Activated CD8-positive, alpha-beta memory T cell treated with anti-CD3 and anti-CD28 coated beads, Interleukin-2, amount 50 U/mL, for 24 hours (primary cell): Measurements from ENCODE around the gene TGM3.

Experiments used
- DNase-seq: peaks from one replicate; pipeline ENCODE4 v3.0.0-alpha.2; 2020; ENCODE audit errors: extremely low read depth

TGM3 gene

DNA sequence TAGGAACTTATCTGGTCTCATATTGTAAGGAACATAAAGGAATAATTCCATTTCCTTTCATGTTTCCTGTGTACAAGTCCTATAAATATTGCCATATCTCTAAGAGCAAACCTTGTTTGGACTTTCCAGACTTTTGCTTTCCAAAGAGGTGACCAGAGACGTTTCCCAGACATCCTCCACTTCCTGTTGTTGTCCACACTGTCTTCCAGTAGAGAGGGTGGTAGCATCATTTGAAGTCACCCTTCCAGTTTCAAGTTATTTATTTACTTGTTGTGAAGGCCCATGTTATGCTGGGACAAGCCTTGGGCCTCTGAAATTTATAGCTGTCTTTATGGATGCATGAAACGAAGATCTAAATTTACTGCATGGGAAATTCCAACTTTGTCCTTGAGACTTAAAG is 10.6 kb upstream of the TGM3 start:
- DNase-seq = no peak

DNA sequence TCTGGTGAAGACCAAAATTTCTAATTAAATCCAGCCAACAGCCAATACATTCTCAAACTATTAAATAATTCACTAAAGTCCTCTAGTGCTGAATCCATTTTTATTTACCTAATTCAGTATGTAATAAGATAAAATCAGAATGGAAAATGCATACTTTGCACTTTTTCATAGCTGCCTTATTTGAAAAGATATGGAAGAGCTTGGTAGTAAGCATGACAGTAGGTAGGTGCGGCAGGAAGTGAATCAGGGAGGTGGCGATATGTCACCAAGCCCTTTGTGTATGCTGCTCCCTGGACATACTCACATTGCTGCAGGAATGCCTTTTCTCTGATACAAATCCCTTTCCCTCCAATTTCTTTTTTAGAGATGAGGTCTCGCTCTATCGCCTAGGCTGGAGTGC is 10.2 kb upstream of the TGM3 start:
- DNase-seq = no peak

- no peak for DNase-seq
Observed at GRCh38 chr20:2287504-2287903, 8.3 kb upstream of the TGM3 start.

- DNase-seq = no peak
Observed at GRCh38 chr20:2289475-2289874, 6.3 kb upstream of the TGM3 start.

- no peak for DNase-seq
Observed at GRCh38 chr20:2290486-2290885, 5.3 kb upstream of the TGM3 start.

- DNase-seq = no peak
Observed at GRCh38 chr20:2292416-2293110, 3.2 kb upstream of the TGM3 start.

DNA sequence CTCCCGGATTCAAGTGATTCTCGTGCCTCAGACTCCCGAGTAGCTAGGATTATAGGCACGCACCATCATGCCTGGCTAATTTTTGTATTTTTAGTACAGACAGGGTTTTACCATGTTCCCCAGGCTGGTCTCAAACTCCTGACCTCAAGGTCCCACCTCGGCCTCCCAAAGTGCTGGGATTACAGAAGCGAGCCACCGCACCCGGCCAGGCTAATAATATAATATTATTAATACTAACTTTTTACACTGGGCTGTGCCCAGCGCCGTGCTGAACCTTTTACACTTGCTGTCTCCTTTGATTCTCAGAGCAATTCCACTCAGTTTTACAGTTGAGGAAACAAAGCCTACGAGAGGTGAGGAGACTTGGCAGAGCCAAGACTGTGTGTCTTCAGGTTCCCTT is 2.3 kb upstream of the TGM3 start:
- no peak for DNase-seq

GRCh38 chr20:2293971-2294370 is 1.8 kb upstream of the TGM3 start:
- no peak for DNase-seq

GRCh38 chr20:2295286-2295685 is 515 bp upstream of the TGM3 start:
- DNase-seq = no peak

GRCh38 chr20:2296524-2297356 is 939 bp downstream of the TGM3 start:
- DNase-seq = no peak

DNA sequence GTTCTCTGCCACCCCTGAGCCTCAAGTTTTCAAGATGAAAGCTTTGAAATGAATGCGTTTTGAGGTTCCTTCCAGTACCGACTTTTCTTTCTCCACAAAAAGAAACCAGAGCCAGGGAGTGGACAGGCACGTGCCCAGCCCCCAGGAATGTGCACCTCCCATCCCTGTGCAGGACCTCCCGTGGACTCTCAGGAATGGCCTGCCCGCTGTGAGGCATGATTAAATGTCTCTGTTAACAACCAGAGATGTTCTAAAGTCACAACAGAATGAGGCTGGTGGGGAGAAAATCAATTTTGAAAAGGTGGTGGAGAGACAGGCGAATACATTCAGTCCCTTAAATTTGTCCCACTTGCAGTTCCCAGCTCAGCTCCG is 1.5 kb downstream of the TGM3 start:
- DNase-seq = no peak

GRCh38 chr20:2298116-2298515 is 2.3 kb downstream of the TGM3 start:
- no peak for DNase-seq

- DNase-seq = no peak
Observed at GRCh38 chr20:2298701-2299100, 2.9 kb downstream of the TGM3 start.

- DNase-seq = no peak
Observed at GRCh38 chr20:2299301-2299700, 3.5 kb downstream of the TGM3 start.

DNA sequence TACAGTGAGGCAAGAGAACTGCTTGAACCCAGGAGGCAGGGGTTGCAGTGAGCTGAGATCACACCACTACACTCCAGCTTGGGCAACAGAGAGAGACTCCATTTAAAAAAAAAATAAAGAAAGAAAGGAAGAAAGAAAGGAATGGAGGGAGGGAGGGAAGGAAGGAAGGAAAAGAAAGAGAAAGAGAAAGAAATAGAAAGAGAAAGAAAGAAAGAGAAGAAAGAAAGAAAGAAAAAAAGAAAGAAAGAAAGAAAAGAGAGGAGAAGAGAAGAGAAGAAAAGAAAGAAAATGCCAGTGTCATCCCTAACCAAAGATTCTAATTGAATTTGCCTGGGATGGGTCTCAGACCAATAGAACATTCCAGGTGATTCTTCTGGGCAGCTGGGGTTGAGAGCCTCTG is 4.2 kb downstream of the TGM3 start:
- DNase-seq = no peak

- DNase-seq = no peak
Observed at GRCh38 chr20:2300420-2300819, 4.6 kb downstream of the TGM3 start.

- no peak for DNase-seq
Observed at GRCh38 chr20:2301164-2301622, 5.4 kb downstream of the TGM3 start.

GRCh38 chr20:2302384-2303060 is 6.7 kb downstream of the TGM3 start:
- DNase-seq = no peak

GRCh38 chr20:2303673-2304072 is 7.9 kb downstream of the TGM3 start:
- DNase-seq = no peak

GRCh38 chr20:2304180-2304579 is 8.4 kb downstream of the TGM3 start:
- DNase-seq = no peak

GRCh38 chr20:2305029-2305428 is 9.2 kb downstream of the TGM3 start:
- no peak for DNase-seq

GRCh38 chr20:2305479-2305878 is 9.7 kb downstream of the TGM3 start:
- DNase-seq = no peak

- DNase-seq = no peak
Observed at GRCh38 chr20:2305946-2306345, 10.1 kb downstream of the TGM3 start.
